ENCODE results near the gene ANGEL2.
"Not testable (repeated sequence)": the region's sequence is repeated elsewhere in the genome, so short reads cannot be mapped to it uniquely, and the experiment has no call there.

The ANGEL2 gene

GRCh38 chr1:213019450-213019849, 3.8 kb upstream of the ANGEL2 start:
- no peak for DNase-seq (ENCODE audit: low read depth)
- H3K4me3 ChIP-seq (ENCODE audit: low read depth, low read length), result no peak overlapping the region
- no peak for TF ChIP-seq CTCF (conservative IDR thresholded peaks at IDR 0.05; ENCODE audit: low read depth, low read length)

GRCh38 chr1:213017447-213018273, 2.0 kb upstream of the ANGEL2 start:
- no peak for DNase-seq (ENCODE audit: low read depth)

GRCh38 chr1:213014642-213015041, 1.0 kb downstream of the ANGEL2 start:
- H3K4me3 ChIP-seq (ENCODE audit: low read depth, low read length), result peak overlapping the region; percentile 74
- TF ChIP-seq CTCF (conservative IDR thresholded peaks at IDR 0.05; ENCODE audit: low read depth, low read length), result no peak
- peak; percentile 43 for DNase-seq (ENCODE audit: low read depth)

More at GRCh38 chr1:213017447-213018273, 2.0 kb upstream of the ANGEL2 start:
- TF ChIP-seq CTCF (conservative IDR thresholded peaks at IDR 0.05; ENCODE audit: low read depth, low read length), result no peak
- H3K4me3 ChIP-seq (ENCODE audit: low read depth, low read length), result no peak overlapping the region

- DNase-seq (ENCODE audit: low read depth), result no peak
- no peak for TF ChIP-seq CTCF (conservative IDR thresholded peaks at IDR 0.05; ENCODE audit: low read depth, low read length)
These were observed 7.1 kb downstream of the ANGEL2 start for GRCh38 chr1:213008564-213008963.

GRCh38 chr1:213003256-213003655, 12.4 kb downstream of the ANGEL2 start:
- no peak for DNase-seq (ENCODE audit: low read depth)
- TF ChIP-seq CTCF (conservative IDR thresholded peaks at IDR 0.05; ENCODE audit: low read depth, low read length), result no peak
- no peak overlapping the region for H3K4me3 ChIP-seq (ENCODE audit: low read depth, low read length)

More at GRCh38 chr1:213008564-213008963, 7.1 kb downstream of the ANGEL2 start:
- H3K4me3 ChIP-seq (ENCODE audit: low read depth, low read length), result no peak overlapping the region

GRCh38 chr1:212994926-212995325, 20.7 kb downstream of the ANGEL2 start:
- no peak overlapping the region for H3K4me3 ChIP-seq (ENCODE audit: low read depth, low read length)
- no peak for DNase-seq (ENCODE audit: low read depth)
- TF ChIP-seq CTCF (conservative IDR thresholded peaks at IDR 0.05; ENCODE audit: low read depth, low read length), result no peak

- DNase-seq (ENCODE audit: low read depth); H3K4me3 ChIP-seq (ENCODE audit: low read depth, low read length): not testable (repeated sequence)
These were observed 21.7 kb downstream of the ANGEL2 start for GRCh38 chr1:212993960-212994359.

All from choroid plexus epithelial cell (primary cell).